ENCODE results near the gene KRT79. TPM values are rescaled to one million over a fixed set of nuclear protein-coding genes. Genes with fewer than 3 reads are reported as not detected.

Gene KRT79
- polyA plus RNA-seq, 1 of the 3 experiments (the other 2 are of a cell fraction) = not detected

- TF ChIP-seq IRF3 (IDR thresholded peaks at IDR 0.05; ENCODE audit: low read depth, low read length) (no peak), SIN3A (IDR thresholded peaks at IDR 0.05; ENCODE audit: borderline replicate concordance, low read depth, low read length) (no peak), JUND (IDR thresholded peaks at IDR 0.05) (no peak), RFX5 (IDR thresholded peaks at IDR 0.05; ENCODE audit: low read length) (no peak), PBX3 (IDR thresholded peaks at IDR 0.05) (no peak), RCOR1 (IDR thresholded peaks at IDR 0.05; ENCODE audit: low read length) (no peak)
These were observed 1.7 kb downstream of the KRT79 start (continued) for GRCh38 chr12:52832451-52832850.

GRCh38 chr12:52831251-52831650 lies 2.9 kb downstream of the KRT79 start:
- CTCF ChIA-PET = interaction anchor here (1.2 kb wide), 1 partner anchor 19 kb away, joined by 3 read pairs; no protein-coding TSS in a partner anchor
- Histone ChIP-seq H3K27ac (ENCODE audit: low read depth in 2 of 2, low read length in 1 of 2) (no peak overlapping the region), H3K4me2 (no peak overlapping the region), H3K79me2 (ENCODE audit: insufficient read depth) (no peaks in the 10 kb centered on the region), H2AFZ (ENCODE audit: low read depth) (no peak overlapping the region), H3K9ac (no peak overlapping the region), H3K36me3 (replicated peaks in 1 of 2; ENCODE audit: control insufficient read depth in 1 of 2, insufficient read depth in 2 of 2, low read length in 1 of 2) (no peaks in the 10 kb centered on the region), H4K20me1 (ENCODE audit: insufficient read depth) (no peaks in the 10 kb centered on the region), H3K4me1 (ENCODE audit: control insufficient read depth in 1 of 2, insufficient read depth in 2 of 2, low read depth in 1 of 2, low read length in 1 of 2) (peaks cover 0 to 5% of the 10 kb centered on the region in 2 experiments; a peak in 1 of 4 replicates), H3K27me3 (ENCODE audit: insufficient read depth) (peaks cover 27% of the 10 kb centered on the region; the same call in 1 of the 2 replicates), H3K9me2 (no peaks in the 10 kb centered on the region), H3F3A (replicated peaks; ENCODE audit: insufficient read depth) (no peaks in the 10 kb centered on the region), H3K4me3 (ENCODE audit: low read depth in 2 of 2, low read length in 1 of 2) (no peak overlapping the region), H3K9me3 (no peaks in the 10 kb centered on the region)
- no peak for TF ChIP-seq CHD2 (IDR thresholded peaks at IDR 0.05; ENCODE audit: low read length, partially characterized antibody)
- TF ChIP-seq GABPA (IDR thresholded peaks at IDR 0.05; ENCODE audit: low read depth) = no peak
- no peak for TF ChIP-seq SIN3A (IDR thresholded peaks at IDR 0.05; ENCODE audit: borderline replicate concordance, low read depth, low read length)
- no peak for TF ChIP-seq FOSL2 (IDR thresholded peaks at IDR 0.05; ENCODE audit: borderline replicate concordance, low read depth)
- no peak for TF ChIP-seq TCF12 (IDR thresholded peaks at IDR 0.05)
- TF ChIP-seq RFX5 (IDR thresholded peaks at IDR 0.05; ENCODE audit: low read length) = no peak
- no peak for TF ChIP-seq CTCF (IDR thresholded peaks at IDR 0.05)
- TF ChIP-seq ZBTB33 (IDR thresholded peaks at IDR 0.05; ENCODE audit: borderline replicate concordance, low read depth) = no peak
- no peak for TF ChIP-seq FOXM1 (IDR thresholded peaks at IDR 0.05; ENCODE audit: low read depth)
- TF ChIP-seq FOXJ3 (CRISPR knock-in tag; IDR thresholded peaks at IDR 0.05) = no peak
- TF ChIP-seq YY1 (IDR thresholded peaks at IDR 0.05; ENCODE audit: low read depth) = no peak
- no peak for TF ChIP-seq MAX (IDR thresholded peaks at IDR 0.05; ENCODE audit: low read depth)
- TF ChIP-seq IRF3 (IDR thresholded peaks at IDR 0.05; ENCODE audit: low read depth, low read length) = no peak
- no peak for TF ChIP-seq PBX3 (IDR thresholded peaks at IDR 0.05)
- TF ChIP-seq JUND (IDR thresholded peaks at IDR 0.05) = no peak
- no peak for TF ChIP-seq GATA2 (CRISPR knock-in tag; IDR thresholded peaks at IDR 0.05)
- no peak for TF ChIP-seq MEF2A (IDR thresholded peaks at IDR 0.05; ENCODE audit: borderline replicate concordance, low read depth)
- no peak for TF ChIP-seq TEAD4 (IDR thresholded peaks at IDR 0.05; ENCODE audit: borderline replicate concordance, insufficient read depth)
- no peak for TF ChIP-seq SMC3 (IDR thresholded peaks at IDR 0.05; ENCODE audit: low read depth, low read length)
- no peak for DNase-seq
- 54% methylated on average over 2 of the region's 7 CpGs for WGBS (ENCODE audit: low lambda C conversion rate)
- POLR2A ChIA-PET = no interaction called here

Data from SK-N-SH (cell line).